HepG2 (cell line): ENCODE data around the gene ACYP2. TPM values are rescaled to one million over a fixed set of nuclear protein-coding genes. Genes with fewer than 3 reads are reported as not detected.

Source experiments
- AHDC1 ChIP-seq: sonication (generic); formaldehyde crosslinking; IDR thresholded peaks from 2 replicates; pipeline ENCODE4 v1.5.1; 2020; ENCODE audit warnings: mild to moderate bottlenecking, missing genetic modification reagents, borderline replicate concordance
- ATF7 ChIP-seq, 2 experiments: fragments of 450-650 bp in 1 of 2; sonication (generic) in 1 of 2; formaldehyde crosslinking in 1 of 2; IDR thresholded peaks; 2 replicates each; pipeline versions ENCODE4 v1.4.0 to v1.6.1; 2016 to 2020; ENCODE audit warnings: antibody characterized with exemption in 1 of 2, mild to moderate bottlenecking in 1 of 2, missing genetic modification reagents in 1 of 2
- DMTF1 ChIP-seq: sonication (generic); formaldehyde crosslinking; IDR thresholded peaks from 2 replicates; pipeline ENCODE4 v1.4.0; 2020; ENCODE audit warnings: mild to moderate bottlenecking, missing genetic modification reagents
- HNF4G ChIP-seq, 2 experiments: sonication (generic) in 1 of 2; formaldehyde crosslinking in 1 of 2; IDR thresholded peaks; 2 replicates each; pipeline versions ENCODE4 v1.4.0 to v1.6.1; 2011 to 2020; ENCODE audit warnings: borderline replicate concordance in 2 of 2, low read depth in 2 of 2, mild to moderate bottlenecking in 2 of 2, low read length in 1 of 2, missing genetic modification reagents in 1 of 2, moderate library complexity in 1 of 2
- IRF2 ChIP-seq: IDR thresholded peaks from 2 replicates; pipeline ENCODE4 v1.6.1; 2018; ENCODE audit warnings: missing genetic modification reagents, missing compliant biosample characterization
- KAT8 ChIP-seq: IDR thresholded peaks from 2 replicates; pipeline ENCODE4 v1.6.1; 2016; ENCODE audit warnings: missing genetic modification reagents, missing compliant biosample characterization
- MEIS2 ChIP-seq: sonication (generic); formaldehyde crosslinking; IDR thresholded peaks from 2 replicates; pipeline ENCODE4 v1.9.0; 2021; ENCODE audit warnings: mild to moderate bottlenecking, missing genetic modification reagents
- RNF219 ChIP-seq: sonication (generic); formaldehyde crosslinking; IDR thresholded peaks from 2 replicates; pipeline ENCODE4 v1.5.0; 2020; ENCODE audit warnings: mild to moderate bottlenecking, missing genetic modification reagents
- TEAD3 ChIP-seq: optimal IDR thresholded peaks from 2 replicates; pipeline ENCODE3; 2016; ENCODE audit warnings: borderline replicate concordance
- TERF1 ChIP-seq: sonication (generic); formaldehyde crosslinking; IDR thresholded peaks from 2 replicates; pipeline ENCODE4 v1.8.0; 2022; ENCODE audit warnings: mild to moderate bottlenecking, missing genetic modification reagents, moderate library complexity
- ZFP62 ChIP-seq: sonication (generic); formaldehyde crosslinking; IDR thresholded peaks from 2 replicates; pipeline ENCODE4 v1.4.0; 2020; ENCODE audit warnings: missing genetic modification reagents
- ZKSCAN8 ChIP-seq: IDR thresholded peaks from 2 replicates; pipeline ENCODE4 v1.6.1; 2016; ENCODE audit warnings: borderline replicate concordance, missing genetic modification reagents, missing compliant biosample characterization
- ZNF143 ChIP-seq: sonication (generic); formaldehyde crosslinking; IDR thresholded peaks from 2 replicates; pipeline ENCODE4 v1.4.0; 2020; ENCODE audit warnings: missing genetic modification reagents
- ZSCAN5A ChIP-seq: sonication (generic); formaldehyde crosslinking; IDR thresholded peaks from 2 replicates; pipeline ENCODE4 v1.8.0; 2022; ENCODE audit warnings: mild to moderate bottlenecking, missing genetic modification reagents, borderline replicate concordance
- polyA plus RNA-seq, 8 experiments: library from polyadenylated mRNA; depleted of rRNA in 3 of 8; stranded (reverse) in 7 of 8; unstranded in 1 of 8; fragments of >200 nt; fragmentation: Illumina TruSeq in 4 of 8; extraction: Trizol in 4 of 8; gene quantifications; 2 replicates each; pipeline versions ENCODE4 v1.2.1 to v1.2.3, GENCODE V29; 2011 to 2016; ENCODE audit warnings: low read depth in 4 of 8, missing spikeins in 1 of 8, mixed read lengths in 1 of 8; ENCODE audit not compliant: insufficient read depth in 1 of 8
- total RNA-seq, 5 experiments: library from RNA; depleted of rRNA; stranded (reverse); fragments of >200 nt; fragmentation: Illumina TruSeq; extraction: Trizol; gene quantifications; 2 replicates each; pipeline ENCODE4 v1.2.3, GENCODE V29; 2016; ENCODE audit warnings: low read depth in 1 of 5

The ACYP2 gene
- total and polyA plus RNA-seq, 2 of the 13 experiments (the other 11 are each of a cell fraction or from before 2014, with no cell fraction given) = 12.3 to 12.7 TPM

GRCh38 chr2:54233832-54234649 lies 118.6 kb downstream of the ACYP2 start (continued):
- TF ChIP-seq RNF219 (CRISPR knock-in tag) (no peak), ZNF143 (no peak), MEIS2 (CRISPR knock-in tag) (no peak), ATF7 (IDR thresholded peaks at IDR 0.05) (peak; percentile 44; the same call in 1 of the 2 replicates), ATF7 (CRISPR knock-in tag; IDR thresholded peaks at IDR 0.05) (no peak; the same call in 1 of the 2 replicates), ZSCAN5A (CRISPR knock-in tag) (peak; percentile 97), DMTF1 (CRISPR knock-in tag) (no peak), ZFP62 (CRISPR knock-in tag) (no peak), TERF1 (no peak), ZKSCAN8 (CRISPR knock-in tag) (peak; percentile 93), KAT8 (CRISPR knock-in tag) (peak; percentile 75), TEAD3 (CRISPR knock-in tag) (peak; percentile 99), AHDC1 (CRISPR knock-in tag) (peak; percentile 96), IRF2 (peak; percentile 82; the same call in 1 of the 2 replicates), HNF4G (IDR thresholded peaks at IDR 0.05; ENCODE audit: borderline replicate concordance, low read depth, low read length) (peak; percentile 91; the same call in 1 of the 2 replicates), HNF4G (CRISPR knock-in tag; IDR thresholded peaks at IDR 0.05; ENCODE audit: borderline replicate concordance, low read depth) (peak; percentile 91; the same call in 1 of the 2 replicates)
